Fibroblast of the aortic adventitia (primary cell): Measurements from ENCODE around the gene FNBP1L. TPM values are rescaled to one million over a fixed set of nuclear protein-coding genes. Genes with fewer than 3 reads are reported as not detected.

Source experiments
- DNase-seq: peaks from one replicate; pipeline ENCODE4 v3.0.0-alpha.2; 2010; ENCODE audit warnings: low read depth
- H3K4me3 ChIP-seq: 2 replicates; pipeline ENCODE4 v1.5.1; 2011; ENCODE audit warnings: low read depth, mild to moderate bottlenecking, control low read depth, low read length, moderate library complexity
- total RNA-seq: library from RNA; depleted of rRNA; stranded (reverse); fragments of >200 nt; gene quantifications from 2 replicates; pipeline ENCODE4 v1.2.3, GENCODE V29; 2012; ENCODE audit warnings: low replicate concordance
- TF ChIP-seq, protein P1 (sequence below): IDR thresholded peaks from 2 replicates; pipeline ENCODE4 v1.5.1; 2011; ENCODE audit warnings: mild to moderate bottlenecking, low read length, control low read depth, inconsistent platforms; ENCODE audit not compliant: insufficient read depth

The FNBP1L gene
- total RNA-seq, 1 donor: 15.0 TPM

DNA sequence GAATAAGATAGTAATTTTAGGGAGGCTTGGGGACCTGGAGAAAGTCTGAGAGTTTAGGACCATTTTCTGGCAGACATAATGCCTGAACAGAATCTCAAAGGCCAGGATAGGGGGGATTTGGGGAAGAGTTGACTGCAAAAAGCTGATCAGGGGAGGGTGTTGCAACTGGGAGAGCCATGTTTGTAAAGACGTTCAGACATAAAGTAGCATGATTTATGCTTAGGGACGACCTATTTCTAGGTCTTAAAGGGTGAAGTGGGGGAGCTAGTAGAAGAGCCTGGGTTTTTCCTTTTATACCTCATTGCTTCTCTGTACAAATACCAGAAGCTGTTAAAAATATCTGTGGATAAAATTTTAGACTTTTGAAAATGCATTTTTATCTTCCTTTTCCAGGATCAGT is 51.2 kb downstream of the FNBP1L start:
- H3K4me3 ChIP-seq: no peak overlapping the region
- TF ChIP-seq, protein P1, sequence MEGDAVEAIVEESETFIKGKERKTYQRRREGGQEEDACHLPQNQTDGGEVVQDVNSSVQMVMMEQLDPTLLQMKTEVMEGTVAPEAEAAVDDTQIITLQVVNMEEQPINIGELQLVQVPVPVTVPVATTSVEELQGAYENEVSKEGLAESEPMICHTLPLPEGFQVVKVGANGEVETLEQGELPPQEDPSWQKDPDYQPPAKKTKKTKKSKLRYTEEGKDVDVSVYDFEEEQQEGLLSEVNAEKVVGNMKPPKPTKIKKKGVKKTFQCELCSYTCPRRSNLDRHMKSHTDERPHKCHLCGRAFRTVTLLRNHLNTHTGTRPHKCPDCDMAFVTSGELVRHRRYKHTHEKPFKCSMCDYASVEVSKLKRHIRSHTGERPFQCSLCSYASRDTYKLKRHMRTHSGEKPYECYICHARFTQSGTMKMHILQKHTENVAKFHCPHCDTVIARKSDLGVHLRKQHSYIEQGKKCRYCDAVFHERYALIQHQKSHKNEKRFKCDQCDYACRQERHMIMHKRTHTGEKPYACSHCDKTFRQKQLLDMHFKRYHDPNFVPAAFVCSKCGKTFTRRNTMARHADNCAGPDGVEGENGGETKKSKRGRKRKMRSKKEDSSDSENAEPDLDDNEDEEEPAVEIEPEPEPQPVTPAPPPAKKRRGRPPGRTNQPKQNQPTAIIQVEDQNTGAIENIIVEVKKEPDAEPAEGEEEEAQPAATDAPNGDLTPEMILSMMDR: no peak
- no peak for DNase-seq

- H3K4me3 ChIP-seq: no peak overlapping the region
- no peak for DNase-seq
- TF ChIP-seq, protein P1: no peak
Observed at GRCh38 chr1:93499533-93499932, 51.6 kb downstream of the FNBP1L start.

DNA sequence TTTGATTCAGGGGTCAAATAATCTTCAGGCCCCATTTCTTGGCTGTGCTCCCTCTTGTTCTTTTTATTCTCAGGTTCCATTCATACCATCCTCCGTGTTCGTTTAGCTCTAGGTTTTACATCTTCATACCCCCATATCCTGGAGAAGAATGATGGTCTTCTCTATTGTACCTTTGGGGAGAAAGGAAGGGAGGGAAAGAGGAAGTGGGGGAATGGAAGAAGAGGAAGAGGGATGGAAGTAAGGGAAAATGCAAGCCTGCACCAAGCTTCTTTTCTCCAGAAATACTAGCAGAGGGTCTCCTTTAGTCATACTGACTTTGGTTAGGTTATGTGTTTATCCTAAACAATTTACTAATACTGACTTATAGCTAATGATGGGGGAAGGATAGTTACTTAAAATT is 52.4 kb downstream of the FNBP1L start:
- DNase-seq: no peak
- no peak overlapping the region for H3K4me3 ChIP-seq
- TF ChIP-seq, protein P1: no peak

DNA sequence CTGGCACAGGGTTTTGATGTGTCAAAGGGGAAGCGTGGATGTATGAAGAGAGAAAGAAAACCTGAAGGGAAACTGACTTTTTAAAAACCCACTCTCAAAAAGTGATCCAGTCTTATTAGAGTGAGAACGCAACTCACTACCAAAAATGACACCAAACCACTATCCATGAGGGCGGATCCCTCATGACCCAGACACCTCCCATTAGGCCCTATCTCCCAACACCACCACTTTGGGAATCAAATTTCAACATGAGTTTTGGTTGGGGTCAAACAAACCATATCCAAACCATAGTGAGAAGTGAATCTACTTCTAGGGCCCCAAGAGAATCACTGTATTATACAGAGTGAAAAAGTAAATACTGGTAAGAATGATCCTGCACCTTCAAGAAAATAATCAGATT is 53.5 kb downstream of the FNBP1L start:
- TF ChIP-seq, protein P1: no peak
- H3K4me3 ChIP-seq: no peak overlapping the region
- DNase-seq: no peak

- DNase-seq: no peak
- TF ChIP-seq, protein P1: no peak
- no peak overlapping the region for H3K4me3 ChIP-seq
Observed at GRCh38 chr1:93501829-93502369, 54.0 kb downstream of the FNBP1L start.

GRCh38 chr1:93502571-93502970 is 54.7 kb downstream of the FNBP1L start:
- no peak overlapping the region for H3K4me3 ChIP-seq
- DNase-seq: no peak
- TF ChIP-seq, protein P1: no peak

- TF ChIP-seq, protein P1: no peak
- no peak for DNase-seq
- no peak overlapping the region for H3K4me3 ChIP-seq
Observed at GRCh38 chr1:93503163-93503562, 55.2 kb downstream of the FNBP1L start.
